MCF 10A (cell line): ENCODE measurements around the gene ISLR2. TPM values are rescaled to one million over a fixed set of nuclear protein-coding genes. Genes with fewer than 3 reads are reported as not detected.
A peak's percentile ranks its signal among the peaks of the same experiment; 100 is the strongest.
"Not testable (repeated sequence)": the region's sequence is repeated elsewhere in the genome, so short reads cannot be mapped to it uniquely, and the experiment has no call there.

Experiments
- Bru-seq: library from RNA; stranded (reverse); fragments of 400-500 nt; gene quantifications from one replicate; lab custom pipeline; 2021; lab: Mats Ljungman, UMichigan
- BruChase-seq, 2 experiments: library from RNA; stranded (reverse); fragments of 400-500 nt; gene quantifications; one replicate each; lab custom pipeline; 2021; lab: Mats Ljungman, UMichigan
- BruUV-seq: library from RNA; stranded (reverse); fragments of 400-500 nt; replicated peaks from 2 replicates; lab custom pipeline; 2021; lab: Mats Ljungman, UMichigan
- CTCF ChIA-PET: fragments of 300-600 bp; sonication (Branson Sonifier 250); formaldehyde crosslinking; extraction: SDS; loops from one replicate; lab custom pipeline; 2021; ENCODE audit warnings: antibody characterized with exemption, inconsistent platforms; lab: Yijun Ruan, JAX
- POLR2A ChIA-PET: fragments of 300-600, 350-650 bp; sonication (Branson Sonifier 250); formaldehyde crosslinking; extraction: SDS; loops from one replicate; lab custom pipeline; 2020; ENCODE audit warnings: antibody characterized with exemption, inconsistent platforms; lab: Yijun Ruan, JAX
- DNase-seq: peaks from one replicate; pipeline ENCODE4 v3.0.0-alpha.2; 2018; ENCODE audit not compliant: unreplicated experiment
- H3K27ac Mint-ChIP-seq: one replicate; pipeline ENCODE4 v1.8.0; 2022; ENCODE audit warnings: mild to moderate bottlenecking, low read depth, mixed read lengths; ENCODE audit not compliant: unreplicated experiment
- H3K27me3 Mint-ChIP-seq: one replicate; pipeline ENCODE4 v1.8.0; 2022; ENCODE audit warnings: mixed read lengths; ENCODE audit not compliant: insufficient read depth, unreplicated experiment
- H3K36me3 Mint-ChIP-seq: one replicate; pipeline ENCODE4 v1.8.0; 2022; ENCODE audit warnings: mild to moderate bottlenecking, moderate library complexity, mixed read lengths; ENCODE audit not compliant: insufficient read depth, unreplicated experiment
- H3K4me1 Mint-ChIP-seq: one replicate; pipeline ENCODE4 v1.8.0; 2022; ENCODE audit warnings: mixed read lengths; ENCODE audit not compliant: insufficient read depth, unreplicated experiment
- H3K4me3 Mint-ChIP-seq: one replicate; pipeline ENCODE4 v1.8.0; 2022; ENCODE audit warnings: mild to moderate bottlenecking, moderate library complexity, mixed read lengths; ENCODE audit not compliant: unreplicated experiment
- H3K9me3 Mint-ChIP-seq: one replicate; pipeline ENCODE4 v1.8.0; 2022; ENCODE audit warnings: mixed read lengths; ENCODE audit not compliant: unreplicated experiment
- CTCF ChIP-seq: fragments of 200-600 bp; IDR thresholded peaks from one replicate; pipeline ENCODE4 v1.8.0; 2022; ENCODE audit warnings: antibody characterized with exemption, mild to moderate bottlenecking; ENCODE audit not compliant: unreplicated experiment
- intact Hi-C: fragments of 100-400 bp; cut with micrococcal nuclease; formaldehyde crosslinking; loops from 2 replicates; pipeline ENCODE4 v1.14.1; 2022
- long read RNA-seq: library from polyadenylated mRNA; stranded (forward); transcript quantifications from one replicate; pipeline ENCODE4 v2.0.0, GENCODE V29; 2022
- total RNA-seq: library from RNA; stranded (reverse); gene quantifications from 2 replicates; pipeline ENCODE4 v1.2.3, GENCODE V29; 2022

The ISLR2 gene, protein sequence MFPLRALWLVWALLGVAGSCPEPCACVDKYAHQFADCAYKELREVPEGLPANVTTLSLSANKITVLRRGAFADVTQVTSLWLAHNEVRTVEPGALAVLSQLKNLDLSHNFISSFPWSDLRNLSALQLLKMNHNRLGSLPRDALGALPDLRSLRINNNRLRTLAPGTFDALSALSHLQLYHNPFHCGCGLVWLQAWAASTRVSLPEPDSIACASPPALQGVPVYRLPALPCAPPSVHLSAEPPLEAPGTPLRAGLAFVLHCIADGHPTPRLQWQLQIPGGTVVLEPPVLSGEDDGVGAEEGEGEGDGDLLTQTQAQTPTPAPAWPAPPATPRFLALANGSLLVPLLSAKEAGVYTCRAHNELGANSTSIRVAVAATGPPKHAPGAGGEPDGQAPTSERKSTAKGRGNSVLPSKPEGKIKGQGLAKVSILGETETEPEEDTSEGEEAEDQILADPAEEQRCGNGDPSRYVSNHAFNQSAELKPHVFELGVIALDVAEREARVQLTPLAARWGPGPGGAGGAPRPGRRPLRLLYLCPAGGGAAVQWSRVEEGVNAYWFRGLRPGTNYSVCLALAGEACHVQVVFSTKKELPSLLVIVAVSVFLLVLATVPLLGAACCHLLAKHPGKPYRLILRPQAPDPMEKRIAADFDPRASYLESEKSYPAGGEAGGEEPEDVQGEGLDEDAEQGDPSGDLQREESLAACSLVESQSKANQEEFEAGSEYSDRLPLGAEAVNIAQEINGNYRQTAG
- total RNA-seq (not detected in 2 replicates), Bru-seq, nascent RNA (not detected), BruChase-seq, experiment 1, labeled RNA remaining after a 6-hour chase (not detected), BruChase-seq, experiment 2, labeled RNA remaining after a 2-hour chase (not detected)
- long read RNA-seq = 0 reads

DNA sequence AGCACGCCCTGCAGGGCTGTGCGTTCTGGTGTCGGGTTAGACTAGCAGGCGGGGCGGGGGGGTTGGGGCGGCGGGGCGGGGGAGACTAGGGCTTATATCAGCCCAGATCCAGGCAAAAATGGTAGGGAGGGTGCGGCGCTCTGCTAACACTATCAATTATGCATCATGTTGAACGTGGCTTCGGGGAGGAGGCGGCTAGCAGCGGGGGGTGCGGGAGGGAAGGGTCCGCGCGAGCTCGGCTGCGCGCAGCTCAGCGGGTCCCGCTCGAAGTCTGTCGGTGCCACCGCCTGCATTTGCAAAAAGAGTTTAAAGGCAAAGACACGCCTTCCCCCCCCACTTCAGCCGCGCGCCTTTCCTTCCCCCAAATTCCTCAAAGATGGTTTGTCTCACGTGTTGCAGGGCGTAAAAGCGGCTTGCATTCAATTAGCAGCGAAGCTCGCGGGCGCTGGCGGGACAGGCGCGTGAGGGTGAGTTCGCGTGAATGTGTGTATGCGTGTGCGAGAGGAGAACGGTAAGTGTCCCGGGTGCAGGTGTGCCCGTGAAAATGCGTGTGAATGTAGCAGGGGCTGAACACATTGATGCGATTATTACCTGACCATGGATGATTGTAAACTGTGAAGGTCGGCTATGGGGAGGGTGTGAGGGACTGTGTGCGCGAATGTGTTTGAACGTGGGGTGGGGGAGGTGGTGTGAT, at the start of gene ISLR2:
TSS of gene ISLR2 (plus strand) at position 432 of the 694 bp plus-strand sequence. CDS start 2,169 bp downstream, outside the sequence.
- BruUV-seq = no TSS peak
- intact Hi-C loops = no loop called here
- H3K27me3 Mint-ChIP-seq = peaks cover 64% of the 10 kb centered on the region
- H3K36me3 Mint-ChIP-seq = peaks cover 6% of the 10 kb centered on the region
- peak within 1 kb of the TSS; percentile 4 for H3K4me3 Mint-ChIP-seq
- DNase-seq = no peak
- H3K4me1 Mint-ChIP-seq = no peaks in the 10 kb centered on the region
- POLR2A ChIA-PET = no interaction called here
- H3K9me3 Mint-ChIP-seq = no peaks in the 10 kb centered on the region
- no peak within 1 kb of the TSS for H3K27ac Mint-ChIP-seq
- CTCF ChIA-PET = interaction anchor here (1.0 to 5.2 kb wide), 5 partner anchors 11 to 199 kb away, joined by 3 to 55 read pairs (median 7); no protein-coding TSS in a partner anchor
- TF ChIP-seq CTCF = no peak

DNA sequence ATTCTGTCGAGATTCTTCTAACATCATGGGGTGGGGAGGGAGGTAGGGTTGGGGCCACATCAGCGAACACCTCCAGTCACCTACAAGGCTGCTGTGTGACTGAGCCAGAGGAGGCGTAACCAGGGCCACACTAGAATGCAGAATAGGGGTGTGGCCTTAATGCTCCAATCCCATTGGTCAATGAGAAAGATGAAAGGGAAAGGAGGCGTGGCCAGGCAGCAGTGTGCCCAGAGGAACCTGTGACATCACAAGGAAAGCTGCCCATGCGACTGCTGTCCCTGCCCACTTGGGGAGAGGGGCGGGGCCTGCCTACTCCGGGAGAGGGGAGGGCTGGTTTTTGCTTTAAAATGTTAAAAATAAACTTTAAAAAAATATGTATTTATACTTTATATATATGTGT, 47.9 kb upstream of the ISLR2 start, which contains the start of gene GOLGA6A:
TSS of gene GOLGA6A (minus strand) at position 101 of the 400 bp plus-strand sequence. CDS start at position 60, 41 bp downstream.
- H3K4me1 Mint-ChIP-seq, H3K4me3 Mint-ChIP-seq, H3K27me3 Mint-ChIP-seq, BruUV-seq, H3K36me3 Mint-ChIP-seq, intact Hi-C loops, DNase-seq, POLR2A ChIA-PET, H3K9me3 Mint-ChIP-seq, CTCF ChIA-PET, H3K27ac Mint-ChIP-seq: not testable (repeated sequence)

GRCh38 chr15:74094567-74094966, 35.8 kb upstream of the ISLR2 start:
- POLR2A ChIA-PET, intact Hi-C loops, H3K9me3 Mint-ChIP-seq, H3K4me1 Mint-ChIP-seq, CTCF ChIA-PET, H3K27ac Mint-ChIP-seq, BruUV-seq, H3K27me3 Mint-ChIP-seq, DNase-seq, H3K36me3 Mint-ChIP-seq, H3K4me3 Mint-ChIP-seq: not testable (repeated sequence)

DNA sequence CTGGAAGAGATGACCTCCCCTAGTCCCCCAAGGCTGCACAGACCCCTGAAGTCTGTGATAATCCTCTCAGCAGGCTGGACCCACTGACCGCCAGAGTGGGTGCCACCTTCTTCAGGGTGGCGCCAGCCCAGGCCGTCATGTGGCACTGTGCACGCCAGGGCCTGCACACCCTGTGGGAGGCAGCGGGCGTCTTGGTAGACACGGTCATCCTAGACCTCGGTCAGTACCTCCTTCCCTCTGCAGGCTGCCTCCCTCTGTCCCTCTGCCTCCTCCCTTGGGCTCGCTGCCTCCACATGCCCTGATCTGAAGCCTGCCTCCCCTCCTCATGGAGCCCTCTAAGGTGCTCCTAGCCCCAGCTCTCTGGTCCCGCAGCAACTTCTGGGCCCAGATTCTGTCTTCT, 34.8 kb upstream of the ISLR2 start:
- CTCF ChIA-PET, H3K4me1 Mint-ChIP-seq, BruUV-seq, DNase-seq, intact Hi-C loops, H3K36me3 Mint-ChIP-seq, H3K4me3 Mint-ChIP-seq, H3K27ac Mint-ChIP-seq, POLR2A ChIA-PET, H3K9me3 Mint-ChIP-seq, H3K27me3 Mint-ChIP-seq: not testable (repeated sequence)

DNA sequence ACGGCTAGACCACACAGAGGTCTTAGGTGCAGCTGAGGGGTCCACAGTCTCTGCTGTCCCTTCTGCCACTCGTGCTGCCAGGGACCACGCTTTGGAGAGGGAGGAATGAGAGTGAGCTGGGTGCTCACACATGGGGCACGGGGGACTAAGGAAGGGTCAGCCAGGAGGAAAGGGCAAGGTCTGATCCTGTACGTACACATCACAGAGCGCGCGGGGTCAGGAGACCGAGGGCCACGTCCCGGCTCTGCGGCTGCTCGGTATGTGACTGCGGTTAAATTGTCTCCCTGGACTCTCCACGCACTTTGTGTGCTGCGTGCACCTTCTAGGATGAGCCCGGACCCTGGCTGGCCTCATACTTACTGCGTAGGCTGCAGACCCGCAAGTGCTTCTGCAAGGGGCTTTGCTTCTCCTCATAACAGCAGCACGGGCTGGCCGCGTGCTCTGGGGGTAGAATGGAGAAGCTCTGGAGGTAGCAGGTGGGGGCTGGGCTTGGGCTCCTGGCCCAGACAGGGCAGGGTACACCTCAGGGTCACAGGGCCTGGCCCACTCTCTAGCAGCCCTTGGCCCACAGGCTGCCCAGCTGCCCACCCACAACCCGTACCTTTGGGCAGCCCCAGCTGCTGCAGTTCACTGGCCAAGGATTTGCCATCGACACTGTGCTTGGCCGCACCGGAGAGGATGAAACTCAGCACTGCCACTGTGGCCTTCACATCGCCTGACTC, 33.5 kb upstream of the ISLR2 start:
- H3K36me3 Mint-ChIP-seq, CTCF ChIA-PET, intact Hi-C loops, DNase-seq, H3K4me3 Mint-ChIP-seq, POLR2A ChIA-PET, H3K27ac Mint-ChIP-seq, H3K9me3 Mint-ChIP-seq, H3K4me1 Mint-ChIP-seq, H3K27me3 Mint-ChIP-seq, BruUV-seq: not testable (repeated sequence)

DNA sequence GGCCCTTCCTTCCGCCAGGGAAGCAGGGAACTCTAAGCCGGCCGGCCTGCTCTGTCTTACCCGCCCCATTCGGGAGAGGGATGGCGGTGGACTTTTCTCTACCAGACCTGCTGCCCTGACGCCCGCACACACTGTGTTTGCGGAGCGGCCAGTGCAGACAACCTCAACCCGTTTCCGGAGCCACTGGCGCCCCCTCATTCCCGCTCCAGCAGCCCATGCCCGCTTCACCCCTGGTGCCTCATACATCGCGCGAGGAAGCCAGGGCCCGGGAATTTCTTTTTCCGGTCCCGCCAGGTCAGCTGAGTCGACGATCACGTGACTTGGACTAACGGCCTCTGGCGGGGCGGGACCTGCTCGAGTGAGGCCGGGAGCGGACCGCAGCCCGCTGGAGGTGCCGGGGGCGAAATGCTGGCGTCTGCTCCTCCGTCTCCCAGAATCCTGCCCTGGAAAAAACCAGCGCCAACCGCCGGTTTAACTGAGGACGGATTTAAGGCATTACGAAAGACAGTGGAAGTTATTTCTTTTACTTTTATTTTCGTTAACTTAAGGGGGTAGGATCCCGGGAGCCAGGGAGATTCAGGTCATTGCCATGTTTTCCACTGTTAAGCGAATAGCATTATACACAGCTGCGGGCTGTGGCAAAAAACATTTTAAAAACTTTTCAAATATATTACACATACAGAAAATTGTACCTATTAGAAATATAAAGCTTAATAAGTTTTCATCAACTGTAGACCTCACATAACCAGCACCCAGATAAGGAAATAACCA, 30.2 kb upstream of the ISLR2 start:
- TSS peak; percentile 96 for BruUV-seq
- H3K27me3 Mint-ChIP-seq, POLR2A ChIA-PET, H3K4me1 Mint-ChIP-seq, CTCF ChIA-PET, H3K9me3 Mint-ChIP-seq, H3K36me3 Mint-ChIP-seq, intact Hi-C loops: not testable (repeated sequence)
- DNase-seq = peak; percentile 86
- Mint-ChIP-seq H3K4me3 (peak overlapping the region; percentile 93), H3K27ac (peak overlapping the region; percentile 99)
